HepG2 (cell line): ENCODE data around the gene LAMA5. TPM values are rescaled to one million over a fixed set of nuclear protein-coding genes. Genes with fewer than 3 reads are reported as not detected.

Experiments
- CAMTA2 ChIP-seq: sonication (generic); formaldehyde crosslinking; IDR thresholded peaks from 2 replicates; pipeline ENCODE4 v1.4.0; 2020; ENCODE audit warnings: mild to moderate bottlenecking, missing genetic modification reagents, borderline replicate concordance
- CBX1 ChIP-seq: IDR thresholded peaks from one replicate; pipeline ENCODE4 v1.6.1; 2016; ENCODE audit warnings: antibody characterized with exemption, low read depth
- CBX5 ChIP-seq: sonication (generic); formaldehyde crosslinking; IDR thresholded peaks from 2 replicates; pipeline ENCODE4 v1.4.0; 2020; ENCODE audit warnings: missing genetic modification reagents, borderline replicate concordance
- EHMT2 ChIP-seq: fragments of 200-600 bp; sonication (generic); IDR thresholded peaks from 2 replicates; pipeline ENCODE4 v1.7.0; 2017; ENCODE audit warnings: antibody characterized with exemption, low read depth, low read length, borderline replicate concordance
- FOXK1 ChIP-seq: sonication (generic); formaldehyde crosslinking; IDR thresholded peaks from 2 replicates; pipeline ENCODE4 v1.4.0; 2020; ENCODE audit warnings: low read depth, missing genetic modification reagents, borderline replicate concordance
- GMEB2 ChIP-seq: IDR thresholded peaks from 2 replicates; pipeline ENCODE4 v1.6.1; 2016; ENCODE audit warnings: missing biosample characterization, missing genetic modification reagents, low read depth
- HIC2 ChIP-seq: sonication (generic); formaldehyde crosslinking; IDR thresholded peaks from 2 replicates; pipeline ENCODE4 v1.9.0; 2022; ENCODE audit warnings: low read depth, missing genetic modification reagents
- HNRNPL ChIP-seq: fragments of 200-400 bp; formaldehyde crosslinking; IDR thresholded peaks from 2 replicates; pipeline ENCODE4 v1.6.1; 2017; ENCODE audit warnings: mild to moderate bottlenecking, low read depth, low read length
- IRF9 ChIP-seq: sonication (generic); formaldehyde crosslinking; IDR thresholded peaks from 2 replicates; pipeline ENCODE4 v1.8.0; 2022; ENCODE audit warnings: missing genetic modification reagents, mild to moderate bottlenecking, borderline replicate concordance
- KLF6 ChIP-seq: IDR thresholded peaks from 2 replicates; pipeline ENCODE4 v1.8.0; 2016; ENCODE audit warnings: missing biosample characterization, missing genetic modification reagents
- KMT2A ChIP-seq: sonication (generic); formaldehyde crosslinking; IDR thresholded peaks from 2 replicates; pipeline ENCODE4 v1.4.0; 2020; ENCODE audit warnings: missing genetic modification reagents
- MXD3 ChIP-seq: IDR thresholded peaks from 2 replicates; pipeline ENCODE4 v1.6.1; 2016; ENCODE audit warnings: mild to moderate bottlenecking, missing biosample characterization, missing genetic modification reagents
- NCOR1 ChIP-seq: fragments of 200-600 bp; sonication (generic); IDR thresholded peaks from 2 replicates; pipeline ENCODE4 v1.7.0; 2017; ENCODE audit warnings: antibody characterized with exemption, low read length, borderline replicate concordance
- RBM22 ChIP-seq: fragments of 200-400 bp; formaldehyde crosslinking; optimal IDR thresholded peaks from 2 replicates; pipeline ENCODE3; 2017; ENCODE audit warnings: mild to moderate bottlenecking, low read length, moderate library complexity
- STAG1 ChIP-seq: sonication (generic); formaldehyde crosslinking; IDR thresholded peaks from 2 replicates; pipeline ENCODE4 v1.4.0; 2020; ENCODE audit warnings: missing genetic modification reagents
- ZBTB42 ChIP-seq: sonication (generic); formaldehyde crosslinking; IDR thresholded peaks from 2 replicates; pipeline ENCODE4 v1.5.0; 2020; ENCODE audit warnings: mild to moderate bottlenecking, missing genetic modification reagents
- ZEB1 ChIP-seq: IDR thresholded peaks from 2 replicates; pipeline ENCODE4 v1.6.1; 2012; ENCODE audit warnings: mild to moderate bottlenecking, low read depth, inconsistent platforms; ENCODE audit not compliant: insufficient replicate concordance
- ZNF337 ChIP-seq: sonication (generic); formaldehyde crosslinking; IDR thresholded peaks from 2 replicates; pipeline ENCODE4 v1.5.1; 2020; ENCODE audit warnings: missing genetic modification reagents, low read depth, mild to moderate bottlenecking, borderline replicate concordance
- ZNF570 ChIP-seq: sonication (generic); formaldehyde crosslinking; IDR thresholded peaks from 2 replicates; pipeline ENCODE4 v1.4.0; 2020; ENCODE audit warnings: mild to moderate bottlenecking, missing genetic modification reagents, borderline replicate concordance
- ZNF737 ChIP-seq: sonication (generic); formaldehyde crosslinking; IDR thresholded peaks from 2 replicates; pipeline ENCODE4 v1.5.0; 2020; ENCODE audit warnings: missing genetic modification reagents, mild to moderate bottlenecking, borderline replicate concordance
- ZNF766 ChIP-seq: sonication (generic); formaldehyde crosslinking; IDR thresholded peaks from 2 replicates; pipeline ENCODE4 v1.5.0; 2020; ENCODE audit warnings: missing genetic modification reagents, borderline replicate concordance
- ZNF841 ChIP-seq: sonication (generic); formaldehyde crosslinking; IDR thresholded peaks from 2 replicates; pipeline ENCODE4 v1.8.1; 2023; ENCODE audit warnings: missing genetic modification reagents, borderline replicate concordance
- ZNF850 ChIP-seq: sonication (generic); formaldehyde crosslinking; conservative IDR thresholded peaks from 2 replicates; pipeline ENCODE4 v1.9.0; 2021; ENCODE audit warnings: mild to moderate bottlenecking, missing genetic modification reagents
- ZSCAN29 ChIP-seq: sonication (generic); formaldehyde crosslinking; conservative IDR thresholded peaks from 2 replicates; pipeline ENCODE4 v1.4.0; 2020; ENCODE audit warnings: mild to moderate bottlenecking, missing genetic modification reagents
- polyA plus RNA-seq, 8 experiments: library from polyadenylated mRNA; depleted of rRNA in 3 of 8; stranded (reverse) in 7 of 8; unstranded in 1 of 8; fragments of >200 nt; fragmentation: Illumina TruSeq in 4 of 8; extraction: Trizol in 4 of 8; gene quantifications; 2 replicates each; pipeline versions ENCODE4 v1.2.1 to v1.2.3, GENCODE V29; 2011 to 2016; ENCODE audit warnings: low read depth in 4 of 8, missing spikeins in 1 of 8, mixed read lengths in 1 of 8; ENCODE audit not compliant: insufficient read depth in 1 of 8
- total RNA-seq, 5 experiments: library from RNA; depleted of rRNA; stranded (reverse); fragments of >200 nt; fragmentation: Illumina TruSeq; extraction: Trizol; gene quantifications; 2 replicates each; pipeline ENCODE4 v1.2.3, GENCODE V29; 2016; ENCODE audit warnings: low read depth in 1 of 5

The LAMA5 gene
- total and polyA plus RNA-seq, 2 of the 13 experiments (the other 11 are each of a cell fraction or from before 2014, with no cell fraction given): 21.0 to 44.7 TPM

GRCh38 chr20:62405108-62405980, 38.2 kb upstream of the LAMA5 start (continued):
- no peak for TF ChIP-seq NCOR1
- TF ChIP-seq ZNF337: no peak
- peak; percentile 67; the same call in 1 of the 2 replicates for TF ChIP-seq IRF9 (CRISPR knock-in tag)
- TF ChIP-seq ZNF766 (CRISPR knock-in tag): 0 out of 2 replicates have a peak, but pooled peaks have one; percentile 19
- no peak for TF ChIP-seq CBX1
- no peak for TF ChIP-seq ZNF841 (CRISPR knock-in tag)
- no peak for TF ChIP-seq ZBTB42 (CRISPR knock-in tag)
- peak; percentile 61 for TF ChIP-seq HNRNPL
- no peak for TF ChIP-seq ZNF570 (CRISPR knock-in tag)
- TF ChIP-seq CBX5 (CRISPR knock-in tag): 0 out of 2 replicates have a peak, but pooled peaks have one; percentile 38
- TF ChIP-seq STAG1 (CRISPR knock-in tag): peak; percentile 89
- TF ChIP-seq HIC2: no peak
- TF ChIP-seq MXD3 (CRISPR knock-in tag): 0 out of 2 replicates have a peak, but pooled peaks have one; percentile 20
- no peak for TF ChIP-seq GMEB2
- TF ChIP-seq ZNF850 (CRISPR knock-in tag): no peak
- no peak for TF ChIP-seq EHMT2
- no peak for TF ChIP-seq ZEB1
- no peak for TF ChIP-seq ZNF737 (CRISPR knock-in tag)
- TF ChIP-seq KLF6 (CRISPR knock-in tag): no peak
- TF ChIP-seq ZSCAN29 (CRISPR knock-in tag): no peak
- peak; percentile 38; the same call in 1 of the 2 replicates for TF ChIP-seq FOXK1 (CRISPR knock-in tag)
- peak; percentile 59; the same call in 1 of the 2 replicates for TF ChIP-seq KMT2A (CRISPR knock-in tag)
- no peak for TF ChIP-seq CAMTA2
- no peak for TF ChIP-seq RBM22
